HG03045 (cell line): ENCODE data around the gene CT45A2.
"Not testable (repeated sequence)": the region's sequence is repeated elsewhere in the genome, so short reads cannot be mapped to it uniquely, and the experiment has no call there.

Source experiments
- ATAC-seq: cut with Tn5 transposase; IDR thresholded peaks from one replicate; pipeline ENCODE4 v1.9.1; 2021; ENCODE audit warnings: mild to moderate bottlenecking, moderate library complexity; ENCODE audit not compliant: unreplicated experiment

CT45A2 gene

GRCh38 chrX:135819912-135820311, at the start of gene CT45A2:
Gene CT45A2 (minus strand): TSS chrX:135820012. CDS start chrX:135816265, 3,747 bp downstream.
- ATAC-seq = not testable (repeated sequence)

GRCh38 chrX:135854438-135854837, 34.6 kb upstream of the CT45A2 start, which contains the start of gene CT45A8:
Gene CT45A8 (minus strand): TSS chrX:135854538. CDS start chrX:135850783, 3,755 bp downstream.
- ATAC-seq = not testable (repeated sequence)

GRCh38 chrX:135837180-135837579, 17.4 kb upstream of the CT45A2 start, which contains the start of gene CT45A7:
Gene CT45A7 (minus strand): TSS chrX:135837280. CDS start chrX:135833533, 3,747 bp downstream.
- not testable (repeated sequence) for ATAC-seq

- ATAC-seq = not testable (repeated sequence)
Measured at GRCh38 chrX:135802687-135803086, 17.1 kb downstream of the CT45A2 start, which contains the start of gene CT45A6. Gene CT45A6 (minus strand): TSS chrX:135802787. CDS start chrX:135798993, 3,794 bp downstream.

DNA sequence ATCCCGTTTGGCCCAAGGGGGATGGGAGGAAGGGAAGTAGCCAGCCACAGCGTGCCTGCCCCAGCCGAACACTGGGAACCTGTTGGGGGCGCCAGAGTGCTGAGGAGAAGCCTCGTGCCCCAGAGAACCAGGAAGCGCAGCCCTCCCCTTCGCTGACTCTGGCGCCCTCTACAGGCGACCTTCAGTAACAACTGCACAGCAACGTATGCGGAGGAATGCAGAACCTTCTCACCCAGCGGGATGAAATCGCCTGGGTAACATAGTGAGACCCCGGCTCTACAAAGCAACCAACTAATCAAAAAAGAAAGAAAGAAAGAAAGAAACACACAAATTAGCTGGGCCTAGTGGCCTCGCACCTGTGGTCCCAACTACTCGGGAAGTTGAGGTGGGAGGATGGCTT, 34.4 kb downstream of the CT45A2 start, which contains the start of gene CT45A5:
Gene CT45A5, minus strand, starts transcription at position 101 of the 400 bp plus-strand sequence. CDS start 3,774 bp downstream, outside the sequence.
- ATAC-seq = not testable (repeated sequence)

- ATAC-seq = not testable (repeated sequence)
Measured at GRCh38 chrX:135768091-135768490, 51.7 kb downstream of the CT45A2 start, which contains the start of gene CT45A3. Gene CT45A3 (minus strand): TSS chrX:135768191. CDS start chrX:135764444, 3,747 bp downstream.
